ENCODE measurements around the gene TPBGL. TPM values are rescaled to one million over a fixed set of nuclear protein-coding genes. Genes with fewer than 3 reads are reported as not detected.

TPBGL gene
- total RNA-seq, 1 donor from 2014 or later = 0.04 TPM

GRCh38 chr11:75200051-75200450 is 40.5 kb upstream of the TPBGL start:
- no peak for TF ChIP-seq CTCF (IDR thresholded peaks at IDR 0.05; ENCODE audit: insufficient read depth, low read length, poor library complexity, severe bottlenecking)
- Histone ChIP-seq H3K36me3 (ENCODE audit: control insufficient read depth, insufficient read depth, low read length) (no peaks in the 10 kb centered on the region), H3K27me3 (ENCODE audit: control insufficient read depth, insufficient read depth, low read length) (peaks cover 13% of the 10 kb centered on the region), H3K4me3 (ENCODE audit: low read depth, low read length) (no peak overlapping the region)
- no peak for DNase-seq (ENCODE audit: low read depth)

GRCh38 chr11:75200531-75200930 is 40.0 kb upstream of the TPBGL start:
- Histone ChIP-seq H3K36me3 (ENCODE audit: control insufficient read depth, insufficient read depth, low read length) (no peaks in the 10 kb centered on the region), H3K27me3 (ENCODE audit: control insufficient read depth, insufficient read depth, low read length) (peaks cover 13% of the 10 kb centered on the region), H3K4me3 (ENCODE audit: low read depth, low read length) (no peak overlapping the region)
- no peak for TF ChIP-seq CTCF (IDR thresholded peaks at IDR 0.05; ENCODE audit: insufficient read depth, low read length, poor library complexity, severe bottlenecking)
- DNase-seq (ENCODE audit: low read depth) = no peak

- Histone ChIP-seq H3K4me3 (ENCODE audit: low read depth, low read length) (no peak overlapping the region), H3K27me3 (ENCODE audit: control insufficient read depth, insufficient read depth, low read length) (peaks cover 13% of the 10 kb centered on the region), H3K36me3 (ENCODE audit: control insufficient read depth, insufficient read depth, low read length) (no peaks in the 10 kb centered on the region)
- DNase-seq (ENCODE audit: low read depth) = no peak
- TF ChIP-seq CTCF (IDR thresholded peaks at IDR 0.05; ENCODE audit: insufficient read depth, low read length, poor library complexity, severe bottlenecking) = no peak
These were observed 38.8 kb upstream of the TPBGL start for GRCh38 chr11:75201771-75202170.

GRCh38 chr11:75202195-75202594 is 38.4 kb upstream of the TPBGL start:
- no peak for DNase-seq (ENCODE audit: low read depth)
- Histone ChIP-seq H3K36me3 (ENCODE audit: control insufficient read depth, insufficient read depth, low read length) (no peaks in the 10 kb centered on the region), H3K27me3 (ENCODE audit: control insufficient read depth, insufficient read depth, low read length) (peaks cover 13% of the 10 kb centered on the region), H3K4me3 (ENCODE audit: low read depth, low read length) (no peak overlapping the region)
- TF ChIP-seq CTCF (IDR thresholded peaks at IDR 0.05; ENCODE audit: insufficient read depth, low read length, poor library complexity, severe bottlenecking) = no peak

- peaks cover 13% of the 10 kb centered on the region for H3K27me3 ChIP-seq (ENCODE audit: control insufficient read depth, insufficient read depth, low read length)
- TF ChIP-seq CTCF (IDR thresholded peaks at IDR 0.05; ENCODE audit: insufficient read depth, low read length, poor library complexity, severe bottlenecking) = no peak
- H3K36me3 ChIP-seq (ENCODE audit: control insufficient read depth, insufficient read depth, low read length) = no peaks in the 10 kb centered on the region
- H3K4me3 ChIP-seq (ENCODE audit: low read depth, low read length) = no peak overlapping the region
- no peak for DNase-seq (ENCODE audit: low read depth)
These were observed 37.4 kb upstream of the TPBGL start for GRCh38 chr11:75203138-75203537.

- Histone ChIP-seq H3K27me3 (ENCODE audit: control insufficient read depth, insufficient read depth, low read length) (peaks cover 13% of the 10 kb centered on the region), H3K4me3 (ENCODE audit: low read depth, low read length) (no peak overlapping the region), H3K36me3 (ENCODE audit: control insufficient read depth, insufficient read depth, low read length) (no peaks in the 10 kb centered on the region)
- DNase-seq (ENCODE audit: low read depth) = no peak
- TF ChIP-seq CTCF (IDR thresholded peaks at IDR 0.05; ENCODE audit: insufficient read depth, low read length, poor library complexity, severe bottlenecking) = no peak
These were observed 36.9 kb upstream of the TPBGL start for GRCh38 chr11:75203641-75204011.

Measured in kidney epithelial cell (primary cell).